AG04450 (cell line): ENCODE measurements around the gene CEACAM20. TPM values are rescaled to one million over a fixed set of nuclear protein-coding genes. Genes with fewer than 3 reads are reported as not detected.
"Not testable (repeated sequence)": the region's sequence is repeated elsewhere in the genome, so short reads cannot be mapped to it uniquely, and the experiment has no call there.

Source experiments
- CTCF ChIA-PET: fragments of 300-600, 350-600 bp; formaldehyde crosslinking; extraction: SDS; loops from one replicate; lab custom pipeline; 2022; ENCODE audit warnings: antibody characterized with exemption, inconsistent platforms; lab: Charles Lee
- POLR2A ChIA-PET: fragments of 350-600 bp; formaldehyde crosslinking; extraction: SDS; loops from one replicate; lab custom pipeline; 2021; ENCODE audit warnings: antibody characterized with exemption, inconsistent platforms; lab: Yijun Ruan, JAX
- DNase-seq: peaks from one replicate; pipeline ENCODE4 v3.0.0-alpha.2; 2011; ENCODE audit warnings: low read depth, low spot score
- H3K27ac ChIP-seq: one replicate; pipeline ENCODE4 v1.5.1; 2012; ENCODE audit warnings: low read depth, low read length, control low read depth
- H3K27me3 ChIP-seq: one replicate; pipeline ENCODE4 v1.6.0; 2012; ENCODE audit warnings: low read length; ENCODE audit not compliant: control insufficient read depth, insufficient read depth
- H3K4me3 ChIP-seq: 2 replicates; pipeline ENCODE4 v1.5.1; 2011; ENCODE audit warnings: mild to moderate bottlenecking, low read depth, low read length, control low read depth
- H3K9me3 ChIP-seq: 2 replicates; pipeline ENCODE4 v1.5.1; 2012; ENCODE audit warnings: low read length; ENCODE audit not compliant: control insufficient read depth, insufficient read depth
- polyA plus RNA-seq: library from polyadenylated mRNA; depleted of rRNA; stranded (reverse); fragments of >200 nt; gene quantifications from 2 replicates; pipeline ENCODE4 v1.2.3, GENCODE V29; 2011; rRNA removed
- small RNA-seq: library from RNA; depleted of rRNA; stranded (forward); fragments of <200 nt; gene quantifications from one replicate; pipeline ENCODE3, GENCODE V24; 2012; ENCODE audit warnings: low read depth; ENCODE audit not compliant: insufficient read length
- TF ChIP-seq, protein P1 (sequence below): IDR thresholded peaks from 2 replicates; pipeline ENCODE4 v1.5.1; 2011; ENCODE audit warnings: low read depth, low read length, control low read depth, inconsistent platforms

Gene CEACAM20
- polyA plus RNA-seq, 1 experiment = not detected

DNA sequence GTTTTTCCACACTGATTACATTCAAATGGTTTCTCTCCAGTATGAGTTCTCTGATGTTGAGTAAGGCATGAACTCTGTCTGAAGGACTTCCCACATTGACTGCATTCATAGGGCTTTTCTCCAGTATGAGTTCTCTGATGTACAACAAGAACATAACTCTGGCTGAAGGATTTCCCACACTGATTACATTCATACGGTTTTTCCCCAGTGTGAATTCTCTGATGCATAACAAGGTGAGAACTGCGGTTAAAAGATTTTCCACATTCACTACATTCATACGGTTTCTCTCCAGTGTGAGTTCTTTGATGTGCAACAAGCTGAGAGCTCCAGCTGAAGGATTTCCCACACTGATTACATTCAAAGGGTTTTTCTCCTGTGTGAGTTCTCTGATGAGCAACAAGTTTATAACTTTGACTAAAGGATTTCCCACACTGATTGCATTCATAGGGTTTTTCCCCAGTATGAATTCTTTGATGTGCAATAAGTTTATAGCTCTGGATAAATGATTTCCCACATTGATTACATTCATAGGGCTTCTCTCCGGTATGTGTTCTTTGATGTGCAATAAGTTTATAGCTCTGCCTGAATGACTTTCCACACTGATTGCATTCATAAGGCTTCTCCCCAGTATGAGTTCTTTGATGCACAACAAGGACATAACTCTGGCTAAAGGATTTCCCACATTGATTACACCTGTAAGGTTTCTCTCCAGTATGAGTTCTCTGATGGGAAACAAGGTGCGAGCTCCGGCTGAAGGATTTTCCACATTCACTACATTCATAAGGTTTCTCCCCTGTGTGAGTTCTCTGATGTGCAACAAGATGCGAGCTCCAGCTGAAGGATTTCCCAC is 52.7 kb downstream of the CEACAM20 start:
- H3K27me3 ChIP-seq = no peaks in the 10 kb centered on the region
- DNase-seq = no peak
- CTCF ChIA-PET = no interaction called here
- no peak overlapping the region for H3K27ac ChIP-seq
- TF ChIP-seq, protein P1, sequence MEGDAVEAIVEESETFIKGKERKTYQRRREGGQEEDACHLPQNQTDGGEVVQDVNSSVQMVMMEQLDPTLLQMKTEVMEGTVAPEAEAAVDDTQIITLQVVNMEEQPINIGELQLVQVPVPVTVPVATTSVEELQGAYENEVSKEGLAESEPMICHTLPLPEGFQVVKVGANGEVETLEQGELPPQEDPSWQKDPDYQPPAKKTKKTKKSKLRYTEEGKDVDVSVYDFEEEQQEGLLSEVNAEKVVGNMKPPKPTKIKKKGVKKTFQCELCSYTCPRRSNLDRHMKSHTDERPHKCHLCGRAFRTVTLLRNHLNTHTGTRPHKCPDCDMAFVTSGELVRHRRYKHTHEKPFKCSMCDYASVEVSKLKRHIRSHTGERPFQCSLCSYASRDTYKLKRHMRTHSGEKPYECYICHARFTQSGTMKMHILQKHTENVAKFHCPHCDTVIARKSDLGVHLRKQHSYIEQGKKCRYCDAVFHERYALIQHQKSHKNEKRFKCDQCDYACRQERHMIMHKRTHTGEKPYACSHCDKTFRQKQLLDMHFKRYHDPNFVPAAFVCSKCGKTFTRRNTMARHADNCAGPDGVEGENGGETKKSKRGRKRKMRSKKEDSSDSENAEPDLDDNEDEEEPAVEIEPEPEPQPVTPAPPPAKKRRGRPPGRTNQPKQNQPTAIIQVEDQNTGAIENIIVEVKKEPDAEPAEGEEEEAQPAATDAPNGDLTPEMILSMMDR = no peak
- H3K4me3 ChIP-seq = no peak overlapping the region
- POLR2A ChIA-PET = interaction anchor here (0.6 kb wide), 1 partner anchor 189 kb away, joined by 7 read pairs; no protein-coding TSS in a partner anchor
- peaks cover 51% of the 10 kb centered on the region for H3K9me3 ChIP-seq

DNA sequence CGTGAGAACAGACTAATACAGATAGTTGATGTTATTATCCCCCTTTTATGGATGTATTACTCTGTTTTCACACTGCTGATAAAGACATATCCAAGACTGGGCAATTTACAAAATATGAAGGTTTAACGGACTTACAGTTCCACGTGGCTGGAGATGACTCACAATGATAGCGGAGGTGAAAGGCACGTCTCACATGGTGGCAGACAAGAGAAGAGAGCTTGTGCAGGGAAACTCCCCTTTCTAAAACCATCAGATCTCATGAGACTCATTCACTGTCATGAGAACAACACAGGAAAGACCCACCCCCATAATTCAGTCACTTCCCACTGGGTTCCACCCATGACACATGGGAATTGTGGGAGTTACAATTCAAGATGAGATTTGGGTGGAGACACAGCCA is 60.7 kb downstream of the CEACAM20 start:
- POLR2A ChIA-PET, H3K27ac ChIP-seq, DNase-seq, CTCF ChIA-PET, H3K27me3 ChIP-seq, H3K4me3 ChIP-seq: not testable (repeated sequence)
- H3K9me3 ChIP-seq = peaks cover 35% of the 10 kb centered on the region

DNA sequence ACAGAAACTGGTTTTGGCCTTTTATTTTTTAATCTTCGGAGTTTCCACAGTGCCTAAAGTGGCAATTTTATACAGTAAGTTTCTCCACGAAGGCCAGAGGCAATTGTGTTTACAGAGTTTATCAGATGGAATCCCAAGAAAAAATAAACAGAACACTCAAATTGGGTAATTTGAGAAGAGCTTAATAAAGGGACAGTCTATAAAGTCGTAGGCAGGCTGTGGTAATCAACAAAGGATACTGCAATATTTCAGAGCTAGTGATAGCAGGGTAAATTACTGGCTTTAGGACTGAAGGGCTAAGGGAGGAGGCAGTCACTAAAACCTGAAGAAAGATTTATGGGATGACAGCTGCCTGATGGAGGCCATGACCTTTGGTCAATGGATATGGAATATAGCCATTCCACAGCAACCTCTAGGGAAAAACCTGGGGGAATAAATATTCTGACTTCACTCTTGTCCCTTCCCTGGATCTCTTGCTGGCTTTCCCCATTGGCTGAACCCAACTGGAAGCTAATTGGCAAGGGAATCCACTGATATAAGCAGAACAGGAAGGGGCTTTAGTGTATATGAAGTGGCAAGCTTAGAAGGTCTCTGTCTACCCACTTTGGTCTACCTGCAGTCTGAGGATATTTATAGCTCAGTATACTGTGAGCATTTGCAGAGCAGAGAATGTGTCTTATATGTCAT is 66.7 kb downstream of the CEACAM20 start:
- H3K9me3 ChIP-seq, H3K4me3 ChIP-seq, CTCF ChIA-PET, DNase-seq, POLR2A ChIA-PET, H3K27ac ChIP-seq, H3K27me3 ChIP-seq: not testable (repeated sequence)

Small RNA genes within 50 kb of the gene (small RNA-seq; reads per million reads assigned to genes)
- not detected for gene AC243964.1

Other genes with a start within 250 kb of the CEACAM20 start
- gene ZNF235, start 224.7 kb downstream of the CEACAM20 start, polyA plus RNA-seq = 3.6 and 3.8 TPM in 2 replicates
- 5.2 and 6.9 TPM in 2 replicates for gene ZNF112, start 173.0 kb downstream of the CEACAM20 start, polyA plus RNA-seq
- gene ZNF285, start 128.1 kb downstream of the CEACAM20 start, polyA plus RNA-seq = 3.2 and 4.4 TPM in 2 replicates
- 12.8 TPM in 2 replicates for gene ZNF229, start 81.2 kb downstream of the CEACAM20 start, polyA plus RNA-seq
- gene ZNF180, start 29.2 kb downstream of the CEACAM20 start, polyA plus RNA-seq = 2.1 and 2.2 TPM in 2 replicates
- 0.27 and 0.37 TPM in 2 replicates for gene IGSF23, start 83.9 kb upstream of the CEACAM20 start, polyA plus RNA-seq
- 125 and 151 TPM in 2 replicates for gene PVR, start 114.2 kb upstream of the CEACAM20 start, polyA plus RNA-seq
- 11.3 and 13.8 TPM in 2 replicates for gene CEACAM19, start 141.8 kb upstream of the CEACAM20 start, polyA plus RNA-seq
- gene CEACAM16, start 169.5 kb upstream of the CEACAM20 start, polyA plus RNA-seq = not detected in 2 replicates
- 5.6 and 11.0 TPM in 2 replicates for gene BCL3, start 219.0 kb upstream of the CEACAM20 start, polyA plus RNA-seq
- gene CBLC, start 248.2 kb upstream of the CEACAM20 start, polyA plus RNA-seq = not detected in 2 replicates